CD14-positive monocyte (primary cell): Measurements from ENCODE around the gene FAM120A. TPM values are rescaled to one million over a fixed set of nuclear protein-coding genes. Genes with fewer than 3 reads are reported as not detected.

Source experiments
- DNase-seq, 3 donors: peaks; one replicate each; pipeline ENCODE4 v3.0.0-alpha.2; 2011 to 2022
- H2AFZ ChIP-seq: 2 replicates; pipeline ENCODE4 v1.6.0; 2012; ENCODE audit warnings: mild to moderate bottlenecking, low read depth, low read length, inconsistent platforms; ENCODE audit not compliant: insufficient read depth, poor library complexity, severe bottlenecking
- H3K27ac ChIP-seq, 2 donors: 1 replicate in 1 of 2; 2 replicates in 1 of 2; pipeline ENCODE4 v1.5.1; 2012 to 2013; ENCODE audit warnings: low read length in 2 of 2, control low read depth in 1 of 2, inconsistent platforms in 1 of 2, low read depth in 1 of 2, mild to moderate bottlenecking in 1 of 2
- H3K27me3 ChIP-seq, 2 donors: one replicate each; pipeline versions ENCODE4 v1.6.0 to v1.6.1; 2011 to 2013; ENCODE audit warnings: low read length in 2 of 2; ENCODE audit not compliant: control insufficient read depth in 2 of 2, insufficient read depth in 2 of 2
- H3K36me3 ChIP-seq, 2 donors: replicated peaks in 1 of 2; 1 replicate in 1 of 2; 2 replicates in 1 of 2; pipeline versions ENCODE4 v1.5.1 to v1.6.1; 2012 to 2013; ENCODE audit warnings: low read length in 2 of 2, control low read depth in 1 of 2, inconsistent platforms in 1 of 2, mild to moderate bottlenecking in 1 of 2; ENCODE audit not compliant: insufficient read depth in 2 of 2, control insufficient read depth in 1 of 2
- H3K4me1 ChIP-seq, 2 donors: 1 replicate in 1 of 2; 2 replicates in 1 of 2; pipeline versions ENCODE4 v1.5.1 to v1.6.1; 2012 to 2013; ENCODE audit warnings: low read length in 2 of 2, control low read depth in 1 of 2, inconsistent platforms in 1 of 2, mild to moderate bottlenecking in 1 of 2, moderate library complexity in 1 of 2; ENCODE audit not compliant: insufficient read depth in 2 of 2, control insufficient read depth in 1 of 2
- H3K4me2 ChIP-seq: replicated peaks from 2 replicates; pipeline ENCODE3; 2012; ENCODE audit warnings: low read length, moderate library complexity, mild to moderate bottlenecking; ENCODE audit not compliant: poor library complexity, severe bottlenecking; ENCODE audit errors: extremely low read depth
- H3K4me3 ChIP-seq, 3 experiments: fragments of 200-600 bp in 1 of 3; sonication (generic) in 1 of 3; replicated peaks in 1 of 3; 1 replicate in 2 of 3; 2 replicates in 1 of 3; pipeline ENCODE4 v1.5.1; 2011 to 2013; ENCODE audit warnings: low read length in 3 of 3, mild to moderate bottlenecking in 3 of 3, control low read depth in 2 of 3, low read depth in 2 of 3, inconsistent platforms in 1 of 3, moderate library complexity in 1 of 3
- H3K79me2 ChIP-seq: 2 replicates; pipeline ENCODE4 v1.6.0; 2012; ENCODE audit warnings: mild to moderate bottlenecking, control low read depth, inconsistent platforms, low read length, moderate library complexity; ENCODE audit not compliant: insufficient read depth
- H3K9ac ChIP-seq: 2 replicates; pipeline ENCODE4 v1.6.0; 2017; ENCODE audit warnings: low read length, mild to moderate bottlenecking; ENCODE audit not compliant: insufficient read depth, poor library complexity, severe bottlenecking
- H3K9me3 ChIP-seq, 2 donors: replicated peaks in 1 of 2; 1 replicate in 1 of 2; 2 replicates in 1 of 2; pipeline versions ENCODE4 v1.5.1 to v1.6.1; 2012 to 2013; ENCODE audit warnings: low read length in 2 of 2, control low read depth in 1 of 2; ENCODE audit not compliant: control insufficient read depth in 1 of 2, insufficient read depth in 1 of 2
- H4K20me1 ChIP-seq: 2 replicates; pipeline ENCODE4 v1.6.0; 2012; ENCODE audit warnings: mild to moderate bottlenecking, low read length, control low read depth, moderate library complexity; ENCODE audit not compliant: insufficient read depth
- H3K27ac Mint-ChIP-seq, 7 donors: one replicate each; pipeline ENCODE4 v1.8.0; 2020; ENCODE audit warnings: mild to moderate bottlenecking in 7 of 7, mixed read lengths in 7 of 7, moderate library complexity in 6 of 7, inconsistent platforms in 2 of 7
- H3K27me3 Mint-ChIP-seq, 3 donors: one replicate each; pipeline ENCODE4 v1.8.0; 2021 to 2022; ENCODE audit warnings: low read depth in 3 of 3, mild to moderate bottlenecking in 3 of 3, mixed read lengths in 3 of 3, moderate library complexity in 3 of 3, inconsistent platforms in 1 of 3
- H3K36me3 Mint-ChIP-seq, 2 donors: one replicate each; pipeline ENCODE4 v1.8.0; 2020; ENCODE audit warnings: mixed read lengths in 2 of 2, inconsistent platforms in 1 of 2, mild to moderate bottlenecking in 1 of 2
- H3K4me1 Mint-ChIP-seq: one replicate; pipeline ENCODE4 v1.8.0; 2020; ENCODE audit warnings: mild to moderate bottlenecking, mixed read lengths
- H3K4me3 Mint-ChIP-seq, 2 donors: one replicate each; pipeline ENCODE4 v1.8.0; 2020; ENCODE audit warnings: mild to moderate bottlenecking in 2 of 2, mixed read lengths in 2 of 2, moderate library complexity in 1 of 2
- H3K9me3 Mint-ChIP-seq, 7 donors: one replicate each; pipeline ENCODE4 v1.8.0; 2020 to 2022; ENCODE audit warnings: mixed read lengths in 7 of 7, mild to moderate bottlenecking in 6 of 7, moderate library complexity in 6 of 7, inconsistent platforms in 2 of 7
- WGBS: methylation state at CpG from one replicate; pipeline ENCODE4 v1.1.5; 2013; ENCODE audit warnings: missing lambda C conversion rate; ENCODE audit not compliant: insufficient coverage; 5-methylcytosine and 5-hydroxymethylcytosine counted together
- intact Hi-C, 2 donors: fragments of 100-400 bp; cut with micrococcal nuclease; formaldehyde crosslinking; loops; one replicate each; pipeline versions ENCODE4 v1.15.0 to v1.15.1; 2023
- polyA plus RNA-seq, 3 donors: library from polyadenylated mRNA; depleted of rRNA in 1 of 3; unstranded in 2 of 3; stranded (reverse) in 1 of 3; fragments of 300-500 nt in 2 of 3; fragments of >200 nt in 1 of 3; fragmentation: Illumina TruSeq in 2 of 3; gene quantifications; 1 replicate in 2 of 3; 2 replicates in 1 of 3; pipeline ENCODE4 v1.2.3, GENCODE V29; 2012 to 2021
- TF ChIP-seq, protein P1 (sequence below): fragments of 200-600 bp; IDR thresholded peaks from one replicate; pipeline ENCODE4 v1.8.0; 2022; ENCODE audit warnings: antibody characterized with exemption, mild to moderate bottlenecking

Gene FAM120A
- polyA plus RNA-seq, 3 donors: 10.4 to 76.6 (median 12.7) TPM

DNA sequence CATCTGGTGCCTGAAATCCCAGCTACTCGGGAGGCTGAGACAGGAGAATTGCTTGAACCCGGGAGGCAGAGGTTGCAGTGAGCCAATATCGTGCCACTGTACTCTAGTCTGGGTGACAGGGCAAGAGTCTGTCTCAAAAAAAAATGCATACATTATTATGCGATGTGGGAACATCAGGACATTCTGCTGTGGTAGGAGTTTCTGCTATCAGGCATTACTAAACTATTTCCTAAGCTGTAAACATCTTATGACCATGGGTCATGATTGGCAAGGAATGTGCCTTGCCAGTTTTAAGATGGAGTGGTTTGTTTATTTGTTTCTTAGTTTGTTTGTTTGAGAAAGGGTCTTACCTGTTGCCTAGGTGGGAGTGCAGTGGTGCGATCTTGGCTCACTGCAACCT is 45.1 kb upstream of the FAM120A start:
- TF ChIP-seq, protein P1, sequence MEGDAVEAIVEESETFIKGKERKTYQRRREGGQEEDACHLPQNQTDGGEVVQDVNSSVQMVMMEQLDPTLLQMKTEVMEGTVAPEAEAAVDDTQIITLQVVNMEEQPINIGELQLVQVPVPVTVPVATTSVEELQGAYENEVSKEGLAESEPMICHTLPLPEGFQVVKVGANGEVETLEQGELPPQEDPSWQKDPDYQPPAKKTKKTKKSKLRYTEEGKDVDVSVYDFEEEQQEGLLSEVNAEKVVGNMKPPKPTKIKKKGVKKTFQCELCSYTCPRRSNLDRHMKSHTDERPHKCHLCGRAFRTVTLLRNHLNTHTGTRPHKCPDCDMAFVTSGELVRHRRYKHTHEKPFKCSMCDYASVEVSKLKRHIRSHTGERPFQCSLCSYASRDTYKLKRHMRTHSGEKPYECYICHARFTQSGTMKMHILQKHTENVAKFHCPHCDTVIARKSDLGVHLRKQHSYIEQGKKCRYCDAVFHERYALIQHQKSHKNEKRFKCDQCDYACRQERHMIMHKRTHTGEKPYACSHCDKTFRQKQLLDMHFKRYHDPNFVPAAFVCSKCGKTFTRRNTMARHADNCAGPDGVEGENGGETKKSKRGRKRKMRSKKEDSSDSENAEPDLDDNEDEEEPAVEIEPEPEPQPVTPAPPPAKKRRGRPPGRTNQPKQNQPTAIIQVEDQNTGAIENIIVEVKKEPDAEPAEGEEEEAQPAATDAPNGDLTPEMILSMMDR: no peak
- H3K9ac ChIP-seq: no peak overlapping the region
- H3K4me2 ChIP-seq: no peak overlapping the region
- DNase-seq: no peak
- H3K27ac ChIP-seq: no peak overlapping the region
- H3K27me3 ChIP-seq: peaks cover 2 to 3% of the 10 kb centered on the region in 2 donors
- H3K36me3 ChIP-seq: no peaks in the 10 kb centered on the region
- H3K9me3 ChIP-seq: no peaks in the 10 kb centered on the region
- Mint-ChIP-seq H3K27me3 (peaks cover 8 to 22% (median 9%) of the 10 kb centered on the region in 3 donors), H3K4me3 (no peak overlapping the region), H3K9me3 (no peaks in the 10 kb centered on the region), H3K27ac (no peak overlapping the region), H3K36me3 (no peaks in the 10 kb centered on the region), H3K4me1 (peaks cover 2% of the 10 kb centered on the region)
- no peaks in the 10 kb centered on the region for H3K79me2 ChIP-seq
- no peak overlapping the region for H3K4me3 ChIP-seq
- H3K4me1 ChIP-seq: no peaks in the 10 kb centered on the region
- H2AFZ ChIP-seq: no peak overlapping the region
- H4K20me1 ChIP-seq: no peaks in the 10 kb centered on the region
- intact Hi-C loops: no loop called here
- 94% methylated on average over 4 of the region's 5 CpGs for WGBS

DNA sequence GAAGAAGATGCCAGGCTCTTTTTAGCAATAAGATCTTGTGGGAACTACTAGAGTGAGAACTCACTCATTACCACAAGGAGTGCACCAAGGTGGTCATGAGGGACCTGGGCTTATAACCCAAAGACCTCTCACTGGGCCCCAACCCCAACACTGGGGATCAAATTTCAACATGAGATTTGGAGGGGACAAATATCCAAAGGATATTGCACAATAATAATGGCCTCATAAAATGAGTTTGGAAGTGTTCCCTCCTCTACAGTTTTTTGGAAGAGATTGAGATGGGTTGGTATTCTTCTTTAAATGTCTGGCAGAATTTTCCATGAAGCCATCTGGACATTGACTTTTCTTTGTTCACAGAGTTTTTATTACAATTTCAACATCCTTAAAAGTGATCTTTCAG is 38.0 kb upstream of the FAM120A start:
- H3K27ac Mint-ChIP-seq: no peak overlapping the region

More for the DNA sequence above, 38.0 kb upstream of the FAM120A start:
- no peak overlapping the region for H3K4me3 ChIP-seq
- DNase-seq: no peak
- Mint-ChIP-seq H3K27me3 (peaks cover 10 to 27% (median 11%) of the 10 kb centered on the region in 3 donors), H3K4me1 (no peaks in the 10 kb centered on the region), H3K9me3 (peaks cover 4 to 31% (median 16%) of the 10 kb centered on the region in 7 donors), H3K4me3 (no peak overlapping the region), H3K36me3 (no peaks in the 10 kb centered on the region)
- peaks cover 18 to 21% of the 10 kb centered on the region in 2 donors for H3K9me3 ChIP-seq
- H2AFZ ChIP-seq: no peak overlapping the region
- H4K20me1 ChIP-seq: no peaks in the 10 kb centered on the region
- H3K79me2 ChIP-seq: no peaks in the 10 kb centered on the region
- intact Hi-C loops: no loop called here
- no peaks in the 10 kb centered on the region for H3K36me3 ChIP-seq
- H3K4me2 ChIP-seq: no peak overlapping the region
- peaks cover 2 to 3% of the 10 kb centered on the region in 2 donors for H3K27me3 ChIP-seq
- H3K4me1 ChIP-seq: no peaks in the 10 kb centered on the region
- H3K27ac ChIP-seq: no peak overlapping the region
- H3K9ac ChIP-seq: no peak overlapping the region
- TF ChIP-seq, protein P1: no peak
